OCI-M2 (cell line): ENCODE results near the gene C5.

Experiments used
- DNase-seq: peaks from one replicate; lab custom pipeline; 2025; ENCODE audit not compliant: unreplicated experiment; lab: John Stamatoyannopoulos, UW

Gene C5

DNA sequence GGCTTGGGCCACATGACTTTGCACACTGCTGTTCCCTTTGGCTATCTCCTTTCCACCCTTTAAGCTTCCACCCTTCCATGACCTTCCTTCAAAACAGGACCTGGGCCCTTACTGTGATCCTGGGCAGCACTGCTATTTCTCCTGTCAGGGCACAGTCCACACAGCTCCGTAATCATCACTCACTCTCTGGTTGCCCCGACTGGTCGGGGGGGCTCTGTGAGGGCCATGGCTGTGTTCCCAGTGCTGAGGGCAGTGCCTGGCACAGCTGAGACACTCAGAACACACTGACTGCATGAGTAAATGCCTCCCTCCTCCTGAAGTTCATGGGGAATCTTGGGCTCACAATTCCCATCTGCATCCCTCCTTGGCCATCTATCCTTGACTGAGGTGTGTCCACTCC lies 135.7 kb downstream of the C5 start:
- DNase-seq, result no peak

DNA sequence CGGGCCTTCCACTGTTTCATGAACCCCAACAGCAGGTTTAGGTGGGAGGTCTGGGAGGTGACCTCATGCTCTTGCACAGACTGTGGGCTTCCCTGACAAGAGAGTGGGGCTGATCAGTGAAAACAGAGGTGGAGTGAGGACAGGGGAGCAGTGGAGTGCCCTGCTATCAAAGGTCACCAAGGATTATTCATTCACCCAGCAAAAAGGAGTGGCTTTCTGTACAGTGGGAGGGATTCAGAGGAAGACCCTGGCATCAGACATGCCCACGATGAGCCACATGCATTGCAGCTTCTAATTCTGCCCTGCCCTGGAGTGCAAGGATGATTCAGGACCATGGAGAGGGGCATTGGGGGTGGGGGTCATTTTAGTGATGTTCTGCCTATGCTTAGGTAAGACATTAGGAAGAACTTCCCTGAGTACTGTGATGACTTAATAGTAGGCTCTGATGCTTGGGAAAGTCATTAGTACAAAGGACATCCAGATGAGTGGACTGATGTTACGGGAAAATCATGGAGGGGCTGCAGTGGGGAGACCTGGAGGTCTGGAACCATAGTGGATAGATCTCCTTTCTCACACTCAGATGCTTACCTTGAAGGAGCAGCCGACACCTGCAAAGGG lies 136.3 kb downstream of the C5 start:
- no peak for DNase-seq

DNA sequence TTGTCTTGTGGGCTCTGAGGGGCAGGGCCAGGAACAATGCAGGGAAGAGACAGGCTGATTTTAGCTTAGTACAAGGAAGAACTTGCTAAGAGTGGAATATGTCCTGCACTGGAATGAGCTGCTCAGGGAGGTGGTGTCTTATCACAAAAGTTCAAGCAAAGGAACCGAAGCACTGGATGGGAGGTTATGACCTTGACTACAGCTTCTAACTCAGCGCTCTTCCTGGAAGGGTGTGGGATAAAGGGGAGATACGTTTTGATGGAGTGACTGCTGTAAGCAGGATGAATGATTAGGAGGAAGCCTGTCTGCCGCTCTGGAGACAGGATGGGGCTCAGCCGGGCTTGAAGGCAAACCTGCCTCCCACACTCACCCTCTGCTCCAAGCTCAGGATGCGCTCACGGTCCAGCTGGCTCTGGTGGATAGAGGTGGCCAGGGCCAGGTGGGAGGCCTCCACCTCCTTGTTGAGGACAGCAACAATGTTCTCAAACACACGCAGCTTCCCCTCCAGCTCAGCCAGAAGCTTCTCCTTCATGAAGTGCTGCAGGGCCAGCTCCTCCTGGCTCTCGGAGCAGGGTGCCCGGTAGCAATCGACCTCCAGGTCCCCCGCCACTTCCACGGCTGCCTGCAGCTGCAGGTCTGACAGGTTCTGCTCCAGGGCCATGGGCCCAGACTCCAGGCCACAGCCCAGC lies 137.0 kb downstream of the C5 start:
- no peak for DNase-seq

DNA sequence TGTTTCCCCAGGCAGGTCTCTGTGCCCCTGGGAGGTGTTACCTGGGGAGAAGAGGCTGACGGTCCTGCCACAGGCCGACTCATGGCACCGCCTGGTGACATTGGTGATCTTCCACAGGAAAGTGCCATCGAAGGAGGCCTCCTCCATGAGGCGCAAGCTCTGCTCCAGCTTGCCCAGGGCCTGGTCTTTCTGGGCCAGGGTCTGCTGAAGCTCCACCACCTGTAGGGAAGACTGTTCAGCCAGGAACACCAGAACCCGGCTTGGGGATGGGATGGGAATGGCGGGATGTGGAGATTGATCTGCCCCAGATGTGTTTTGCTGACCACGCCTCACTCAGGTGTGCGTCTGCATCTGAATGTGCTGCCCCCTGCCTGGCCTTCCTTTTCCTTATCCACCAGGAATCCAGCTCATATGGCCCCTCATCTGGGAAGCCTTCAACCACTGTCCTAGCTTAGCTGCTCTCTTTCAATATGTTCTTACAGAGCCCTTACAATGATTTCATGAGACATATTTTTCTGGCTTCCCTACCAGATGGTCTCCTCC lies 138.7 kb downstream of the C5 start:
- no peak for DNase-seq

DNA sequence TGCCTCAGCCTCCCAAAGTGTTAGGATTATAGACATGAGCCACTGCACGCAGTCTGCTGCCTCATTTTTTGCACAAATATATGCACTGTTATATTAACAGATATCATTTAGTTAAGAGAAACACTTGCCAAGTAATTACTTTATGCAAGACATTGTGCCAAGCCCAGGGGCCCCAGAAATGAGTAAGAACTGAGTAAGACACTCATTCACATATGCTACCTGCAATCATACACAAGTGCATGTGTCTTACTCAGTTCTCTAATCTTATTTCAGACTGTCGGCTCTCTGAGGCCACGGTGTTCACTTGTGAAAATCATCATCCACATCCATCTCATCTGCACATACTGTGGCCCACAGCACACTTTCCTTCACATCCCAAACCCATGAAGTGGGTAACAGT lies 139.4 kb downstream of the C5 start:
- DNase-seq, result no peak

DNA sequence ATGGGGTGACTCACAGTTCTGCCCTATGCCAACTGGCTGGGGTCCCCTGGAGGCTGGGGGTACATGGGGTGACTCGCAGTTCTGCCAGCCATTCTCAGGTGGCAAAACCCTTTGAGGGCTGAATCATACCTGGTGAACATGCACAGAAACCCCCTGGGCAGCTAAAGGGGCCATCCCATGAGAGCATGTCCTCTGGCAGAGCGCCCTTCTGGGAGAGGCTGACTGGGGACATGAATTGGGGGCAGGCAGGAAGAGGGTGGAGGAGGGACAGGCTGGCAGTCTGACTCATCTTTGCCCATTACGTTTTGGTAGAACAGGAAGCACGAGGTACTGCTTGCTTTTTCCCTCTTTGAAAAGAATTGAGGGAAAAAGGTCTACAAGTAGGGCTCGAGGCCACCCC lies 140.2 kb downstream of the C5 start:
- no peak for DNase-seq

DNA sequence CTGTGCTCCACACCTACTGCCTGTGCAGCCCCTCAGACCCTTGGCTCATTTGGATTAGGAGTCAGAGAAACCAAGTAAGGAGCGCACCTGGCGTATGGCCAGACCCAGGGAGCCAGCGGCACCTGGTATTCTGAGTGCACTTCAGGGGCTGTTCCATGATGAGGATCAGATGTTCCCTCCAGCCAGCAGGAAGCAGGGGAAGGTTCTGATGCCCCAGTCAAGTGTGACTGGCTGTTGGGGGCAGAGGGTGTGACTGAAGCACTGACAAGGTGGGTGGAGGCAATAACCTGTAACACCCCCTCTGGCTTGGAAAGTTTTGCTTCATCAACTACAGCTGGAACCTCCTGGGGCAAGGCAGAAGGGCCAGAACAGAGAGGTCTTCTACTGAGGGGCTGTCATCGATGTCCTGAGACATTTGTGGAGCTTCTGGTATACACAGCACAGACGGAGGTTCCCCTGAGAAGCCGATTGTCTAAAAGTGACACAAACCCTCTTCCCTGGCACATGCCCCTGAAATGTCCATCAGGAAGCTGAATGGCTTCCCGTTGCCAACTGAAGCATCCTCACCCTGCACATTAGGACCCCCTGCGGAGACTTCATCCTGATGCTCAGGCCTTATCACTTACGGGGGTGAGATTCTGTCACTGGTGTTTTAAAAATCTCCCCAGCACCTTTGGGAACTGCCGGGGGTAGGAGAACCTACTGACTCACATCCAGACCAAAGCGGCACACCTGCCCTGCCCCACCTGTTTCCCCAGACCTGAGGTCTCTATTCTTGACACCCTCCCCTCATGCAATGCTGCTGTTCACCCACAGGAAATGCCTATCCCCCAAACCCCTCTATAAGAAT lies 144.5 kb downstream of the C5 start:
- DNase-seq, result no peak

DNA sequence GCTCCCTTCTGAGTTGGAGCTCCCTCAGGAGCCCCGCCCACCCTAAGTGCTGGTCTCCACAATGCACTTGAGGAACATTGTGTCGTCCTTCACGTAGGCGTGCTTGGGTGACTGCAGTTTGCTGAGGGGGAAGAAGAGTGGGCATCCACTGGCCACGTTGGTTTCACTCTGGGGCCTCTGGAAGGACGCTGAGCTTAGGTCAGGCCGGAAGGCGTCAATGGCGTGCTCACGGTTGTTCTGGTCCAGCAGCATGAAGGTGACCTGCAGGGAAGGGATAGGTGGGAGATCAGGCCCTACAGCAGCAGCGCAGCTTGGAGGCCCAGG lies 145.1 kb downstream of the C5 start:
- no peak for DNase-seq

DNA sequence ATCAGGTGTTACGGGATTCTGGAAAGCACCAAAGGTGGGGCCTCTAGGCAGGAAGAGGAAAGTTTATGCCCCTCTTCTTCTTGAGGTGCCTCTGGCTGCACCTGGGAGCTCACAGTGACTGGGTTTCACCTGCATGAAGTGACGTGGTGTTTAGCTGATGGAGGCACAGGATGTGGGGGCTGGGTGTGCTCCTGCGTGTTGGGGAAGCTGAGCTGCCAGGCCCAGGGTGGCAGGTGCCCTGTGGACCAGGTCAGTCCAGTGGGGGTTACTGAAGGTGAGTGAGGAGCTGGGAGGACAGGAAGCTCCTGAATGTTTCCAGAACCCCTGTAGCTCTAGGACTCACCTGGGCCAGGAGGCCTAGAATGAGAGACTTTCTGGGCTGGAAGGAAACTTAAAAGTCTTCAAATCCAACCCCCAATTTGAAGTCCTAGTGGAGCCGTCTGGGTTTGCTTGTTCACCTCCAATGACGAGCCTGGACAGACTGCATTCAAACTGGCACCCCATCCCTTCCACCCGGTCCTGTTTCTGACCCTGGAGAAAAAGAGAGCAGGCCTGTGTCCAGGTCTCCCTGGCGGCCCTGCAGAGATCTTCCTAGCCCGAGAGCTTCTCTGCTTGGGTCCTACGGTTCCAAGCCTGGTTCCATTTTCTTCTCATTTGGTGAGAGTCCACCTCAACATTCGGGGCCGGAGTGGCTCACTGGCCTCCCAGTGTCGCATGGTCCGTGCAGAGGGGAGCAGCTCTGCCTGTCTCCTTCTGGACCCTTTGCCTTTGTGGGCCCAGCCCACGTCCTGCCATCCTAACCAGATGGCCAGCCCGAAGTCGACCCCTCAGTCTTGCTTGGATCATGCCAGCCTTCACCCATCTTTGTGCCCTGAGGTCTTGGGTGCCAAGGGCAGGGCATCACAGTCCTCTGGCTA lies 145.8 kb downstream of the C5 start:
- no peak for DNase-seq

DNA sequence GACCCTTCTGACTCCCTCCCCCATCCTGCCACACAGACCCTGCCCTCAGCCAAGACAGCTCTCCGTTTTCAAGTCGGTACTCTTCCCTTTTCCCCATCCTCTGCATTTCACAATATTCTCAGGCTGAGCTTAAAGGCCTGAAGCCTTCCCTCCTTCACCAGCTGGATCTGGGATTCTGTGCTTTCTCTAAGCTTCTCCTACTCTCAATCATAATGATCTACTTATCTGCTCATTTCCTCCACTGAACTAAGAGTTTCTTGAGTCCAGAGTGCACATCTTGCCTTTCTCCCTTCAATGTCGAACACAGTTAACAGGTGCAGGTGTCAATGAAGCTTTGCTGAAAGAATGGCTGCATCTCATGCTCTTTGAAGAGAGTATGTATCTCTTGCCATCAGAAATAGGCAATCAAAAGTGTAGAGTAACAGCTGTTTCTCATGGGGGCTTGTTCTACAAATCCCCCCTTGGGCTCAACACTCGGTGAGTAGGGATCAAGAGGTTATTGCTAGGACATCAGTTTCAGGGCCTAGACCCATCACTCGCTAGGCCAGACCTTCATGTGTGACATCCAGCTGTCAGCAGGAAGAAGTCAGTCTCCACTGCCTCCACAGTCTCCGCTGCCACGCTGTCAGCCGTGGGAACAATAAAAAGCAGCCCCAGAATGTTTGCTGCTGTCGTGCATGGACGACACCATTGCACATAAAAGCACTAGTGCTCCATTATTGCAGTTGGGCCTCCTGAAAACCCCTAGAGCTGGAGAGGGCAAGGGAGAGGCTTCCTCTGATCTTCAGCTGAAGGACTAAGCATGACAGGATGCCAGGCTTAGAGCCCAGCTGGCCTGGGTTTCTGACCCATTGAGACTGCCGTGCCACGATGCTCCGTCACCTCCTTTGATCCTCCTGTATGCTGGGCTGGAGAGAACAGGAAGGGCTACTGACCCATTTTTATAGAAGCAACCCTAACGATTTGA lies 147.2 kb downstream of the C5 start:
- no peak for DNase-seq
